IMR-90 (cell line): ENCODE measurements around the gene RNF123. TPM values are rescaled to one million over a fixed set of nuclear protein-coding genes. Genes with fewer than 3 reads are reported as not detected.
A peak's percentile ranks its signal among the peaks of the same experiment; 100 is the strongest.

ENCODE experiments used
- ATAC-seq: fragments of 200-7000 bp; cut with Tn5 transposase; 2 replicates; pipeline ENCODE4 v1.9.1; 2020; ENCODE audit warnings: low read depth, mild to moderate bottlenecking, moderate library complexity
- BruUV-seq: library from RNA; stranded (reverse); fragments of 400-500 nt; replicated peaks from 2 replicates; lab custom pipeline; 2021; lab: Mats Ljungman, UMichigan
- CTCF ChIA-PET: fragments of 300-600 bp; formaldehyde crosslinking; extraction: SDS; loops from one replicate; lab custom pipeline; 2021; ENCODE audit warnings: antibody characterized with exemption; lab: Yijun Ruan, JAX
- POLR2A ChIA-PET: fragments of 300-600 bp; sonication (Branson Sonifier 250); formaldehyde crosslinking; loops from one replicate; lab custom pipeline; 2022; ENCODE audit warnings: antibody characterized with exemption; ENCODE audit not compliant: unreplicated experiment; lab: Charles Lee
- DNase-seq: peaks from one replicate; pipeline ENCODE4 v3.0.0; 2013
- H2AFZ ChIP-seq: replicated peaks from 2 replicates; pipeline ENCODE3; 2013; ENCODE audit warnings: low read length, mild to moderate bottlenecking; ENCODE audit not compliant: poor library complexity
- H2AK5ac ChIP-seq: 2 replicates; pipeline ENCODE4 v1.6.1; 2013; ENCODE audit warnings: low read depth, low read length, inconsistent platforms
- H2AK9ac ChIP-seq: replicated peaks from 2 replicates; pipeline ENCODE3; 2013; ENCODE audit warnings: mild to moderate bottlenecking, low read depth, low read length, moderate library complexity; ENCODE audit not compliant: poor library complexity
- H2BK120ac ChIP-seq: 2 replicates; pipeline ENCODE4 v1.6.1; 2013; ENCODE audit warnings: low read depth, low read length, inconsistent platforms
- H2BK15ac ChIP-seq: 3 replicates; pipeline ENCODE4 v1.6.1; 2013; ENCODE audit warnings: low read depth, low read length, inconsistent platforms
- H2BK20ac ChIP-seq: 2 replicates; pipeline ENCODE4 v1.6.1; 2013; ENCODE audit warnings: low read depth, mild to moderate bottlenecking, inconsistent platforms, low read length, moderate library complexity
- H2BK5ac ChIP-seq: 2 replicates; pipeline ENCODE4 v1.6.1; 2013; ENCODE audit warnings: mild to moderate bottlenecking, low read depth, low read length, inconsistent platforms; ENCODE audit not compliant: poor library complexity, severe bottlenecking
- H3K14ac ChIP-seq: replicated peaks from 2 replicates; pipeline ENCODE4 v1.6.1; 2013; ENCODE audit warnings: low read depth, low read length, inconsistent platforms
- H3K18ac ChIP-seq: 2 replicates; pipeline ENCODE4 v1.6.1; 2013; ENCODE audit warnings: low read depth, low read length, control low read depth
- H3K23ac ChIP-seq: 2 replicates; pipeline ENCODE4 v1.6.1; 2013; ENCODE audit warnings: low read depth, low read length, inconsistent platforms
- H3K27ac ChIP-seq: 2 replicates; pipeline ENCODE4 v1.5.1; 2013; ENCODE audit warnings: mild to moderate bottlenecking, control low read depth, low read length; ENCODE audit not compliant: insufficient read depth
- H3K27me3 ChIP-seq: 2 replicates; pipeline ENCODE4 v1.6.1; 2013; ENCODE audit warnings: low read length; ENCODE audit not compliant: control insufficient read depth, insufficient read depth
- H3K36me3 ChIP-seq: 2 replicates; pipeline ENCODE4 v1.6.1; 2013; ENCODE audit warnings: low read length, mixed read lengths; ENCODE audit not compliant: control insufficient read depth, insufficient read depth
- H3K4ac ChIP-seq: 2 replicates; pipeline ENCODE4 v1.6.1; 2013; ENCODE audit warnings: low read depth, low read length, inconsistent platforms
- H3K4me1 ChIP-seq: 2 replicates; pipeline ENCODE4 v1.6.1; 2013; ENCODE audit warnings: low read length, mixed read lengths; ENCODE audit not compliant: control insufficient read depth, insufficient read depth
- H3K4me2 ChIP-seq: 2 replicates; pipeline ENCODE4 v1.6.1; 2013; ENCODE audit warnings: low read depth, mild to moderate bottlenecking, control low read depth, low read length, moderate library complexity
- H3K4me3 ChIP-seq: 2 replicates; pipeline ENCODE4 v1.5.1; 2013; ENCODE audit warnings: low read depth, mild to moderate bottlenecking, control low read depth, low read length, moderate library complexity; ENCODE audit not compliant: insufficient read depth
- H3K56ac ChIP-seq: 2 replicates; pipeline ENCODE4 v1.6.1; 2013; ENCODE audit warnings: low read length, inconsistent platforms; ENCODE audit not compliant: insufficient read depth; ENCODE audit errors: extremely low read depth
- H3K79me1 ChIP-seq, 2 experiments: 2 replicates each; pipeline ENCODE4 v1.6.1; 2013; ENCODE audit warnings: low read length in 2 of 2, inconsistent platforms in 1 of 2, low read depth in 1 of 2
- H3K9ac ChIP-seq: 2 replicates; pipeline ENCODE4 v1.6.1; 2013; ENCODE audit warnings: low read depth, low read length, control low read depth
- H3K9me1 ChIP-seq: 2 replicates; pipeline ENCODE4 v1.6.1; 2013; ENCODE audit warnings: low read length, inconsistent platforms; ENCODE audit not compliant: insufficient read depth
- H3K9me3 ChIP-seq: 2 replicates; pipeline ENCODE4 v1.6.1; 2013; ENCODE audit warnings: low read length; ENCODE audit not compliant: control insufficient read depth, insufficient read depth
- H4K20me1 ChIP-seq: 2 replicates; pipeline ENCODE4 v1.6.1; 2013; ENCODE audit warnings: low read length, inconsistent platforms; ENCODE audit not compliant: insufficient read depth
- H4K5ac ChIP-seq: 2 replicates; pipeline ENCODE4 v1.6.1; 2013; ENCODE audit warnings: mild to moderate bottlenecking, low read depth, low read length, control low read depth
- H4K8ac ChIP-seq, 2 experiments: 2 replicates each; pipeline ENCODE4 v1.6.1; 2013; ENCODE audit warnings: low read depth in 2 of 2, low read length in 2 of 2, control low read depth in 1 of 2, inconsistent platforms in 1 of 2
- H4K91ac ChIP-seq: 2 replicates; pipeline ENCODE4 v1.6.1; 2013; ENCODE audit warnings: low read depth, low read length, inconsistent platforms; ENCODE audit not compliant: insufficient read depth
- BHLHE40 ChIP-seq: fragments of 150-350 bp; IDR thresholded peaks from 2 replicates; pipeline ENCODE4 v1.6.1; 2016; ENCODE audit warnings: mild to moderate bottlenecking, low read depth, low read length
- FOS ChIP-seq: fragments of 150-350 bp; IDR thresholded peaks from 2 replicates; pipeline ENCODE4 v1.6.1; 2016; ENCODE audit warnings: low read depth, low read length
- MXI1 ChIP-seq: IDR thresholded peaks from 2 replicates; pipeline ENCODE4 v1.6.1; 2012; ENCODE audit warnings: low read depth, mild to moderate bottlenecking, low read length, moderate library complexity, borderline replicate concordance
- NFE2L2 ChIP-seq: fragments of 150-350 bp; IDR thresholded peaks from 2 replicates; pipeline ENCODE4 v1.6.1; 2016; ENCODE audit warnings: low read depth, mild to moderate bottlenecking, low read length
- POLR2A ChIP-seq: IDR thresholded peaks from 2 replicates; pipeline ENCODE4 v1.6.1; 2012; ENCODE audit warnings: mild to moderate bottlenecking, low read depth, low read length
- RAD21 ChIP-seq: IDR thresholded peaks from 2 replicates; pipeline ENCODE4 v1.6.1; 2012; ENCODE audit warnings: low read length, improper control_type of control experiment
- SMC3 ChIP-seq: fragments of 150-350 bp; IDR thresholded peaks from 2 replicates; pipeline ENCODE4 v1.6.1; 2016; ENCODE audit warnings: low read depth, mild to moderate bottlenecking, antibody characterized with exemption, low read length, moderate library complexity
- WGBS, 2 experiments: methylation state at CpG; one replicate each; pipeline versions ENCODE4 v1.1.5 to v1.1.7; 2013; ENCODE audit warnings: missing lambda C conversion rate in 2 of 2; ENCODE audit not compliant: insufficient read length in 1 of 2; ENCODE audit errors: extremely low coverage in 2 of 2; 5-methylcytosine and 5-hydroxymethylcytosine counted together
- dilution Hi-C: fragments of 300-500 bp; cut with HindIII; formaldehyde crosslinking; loops from one replicate; pipeline ENCODE4 v1.14.3; 2018; ENCODE audit warnings: low sequenced_read_pairs; ENCODE audit not compliant: unreplicated experiment
- in situ Hi-C: fragments of 300-500 bp; cut with MboI; formaldehyde crosslinking; loops from 3 replicates; pipeline ENCODE4 v1.14.3; 2019; ENCODE audit warnings: low sequenced_read_pairs, inconsistent platforms, mixed read lengths
- intact Hi-C: fragments of 100-400 bp; cut with micrococcal nuclease; formaldehyde crosslinking; loops from 2 replicates; pipeline ENCODE4 v1.10.0; 2022
- polyA plus RNA-seq, 3 experiments: library from polyadenylated mRNA; depleted of rRNA; stranded (reverse); fragments of >200 nt; gene quantifications; 2 replicates each; pipeline ENCODE4 v1.2.3, GENCODE V29; 2012; ENCODE audit warnings: low replicate concordance in 1 of 3
- total RNA-seq: library from RNA; depleted of rRNA; stranded (reverse); fragments of >200 nt; gene quantifications from 2 replicates; pipeline ENCODE4 v1.2.3, GENCODE V29; 2012
- TF ChIP-seq, protein P1 (sequence below): fragments of 150-350 bp; IDR thresholded peaks from 2 replicates; pipeline ENCODE4 v1.6.1; 2016; ENCODE audit warnings: low read depth, mild to moderate bottlenecking, low read length, moderate library complexity, borderline replicate concordance

The RNF123 gene
- total and polyA plus RNA-seq, 2 of the 4 experiments (the other 2 are of a cell fraction) = 13.4 to 37.7 TPM

- in situ Hi-C loops (loop anchor here (5.0 kb wide), 2 partner anchors 138 to 203 kb away; no protein-coding TSS in a partner anchor), dilution Hi-C loops (no loop called here), intact Hi-C loops (loop anchor here (10.0 kb wide), 1 partner anchor 390 kb away; no protein-coding TSS in a partner anchor)
- no peak overlapping the region for H4K5ac ChIP-seq
- no peak overlapping the region for H2BK20ac ChIP-seq
- ATAC-seq (no peak), DNase-seq (no peak)
- no peak overlapping the region for H3K56ac ChIP-seq
- peaks cover 43% of the 10 kb centered on the region for H3K36me3 ChIP-seq
- H2AK5ac ChIP-seq = no peak overlapping the region
- no peak overlapping the region for H3K18ac ChIP-seq
- no peaks in the 10 kb centered on the region for H3K4me1 ChIP-seq
- no TSS peak for BruUV-seq
- no peaks in the 10 kb centered on the region for H3K9me3 ChIP-seq
- no peak overlapping the region for H4K91ac ChIP-seq
- ChIA-PET POLR2A (no interaction called here), CTCF (no interaction called here)
- no peak overlapping the region for H3K4ac ChIP-seq
- H3K23ac ChIP-seq = no peak overlapping the region
- WGBS, 2 experiments = 100% methylated on average over 1 of the region's 8 CpGs; no CpG with 5 or more reads in 1 of the 2 experiments
- peak overlapping the region; percentile 7 for H2AFZ ChIP-seq
- no peak overlapping the region for H3K9ac ChIP-seq
- TF ChIP-seq POLR2A (no peak), MXI1 (no peak), RAD21 (no peak), BHLHE40 (no peak), NFE2L2 (no peak), FOS (no peak), SMC3 (no peak)
- TF ChIP-seq, protein P1, sequence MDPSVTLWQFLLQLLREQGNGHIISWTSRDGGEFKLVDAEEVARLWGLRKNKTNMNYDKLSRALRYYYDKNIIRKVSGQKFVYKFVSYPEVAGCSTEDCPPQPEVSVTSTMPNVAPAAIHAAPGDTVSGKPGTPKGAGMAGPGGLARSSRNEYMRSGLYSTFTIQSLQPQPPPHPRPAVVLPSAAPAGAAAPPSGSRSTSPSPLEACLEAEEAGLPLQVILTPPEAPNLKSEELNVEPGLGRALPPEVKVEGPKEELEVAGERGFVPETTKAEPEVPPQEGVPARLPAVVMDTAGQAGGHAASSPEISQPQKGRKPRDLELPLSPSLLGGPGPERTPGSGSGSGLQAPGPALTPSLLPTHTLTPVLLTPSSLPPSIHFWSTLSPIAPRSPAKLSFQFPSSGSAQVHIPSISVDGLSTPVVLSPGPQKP = no peak
- no peak overlapping the region for H2BK120ac ChIP-seq
- no peak overlapping the region for H2AK9ac ChIP-seq
- no peak overlapping the region for H2BK5ac ChIP-seq
- H3K4me3 ChIP-seq = no peak overlapping the region
- peaks cover 7% of the 10 kb centered on the region; the same call in 1 of the 2 replicates for H4K20me1 ChIP-seq
- no peaks in the 10 kb centered on the region for H3K27me3 ChIP-seq
- no peaks in the 10 kb centered on the region for H3K9me1 ChIP-seq
- no peaks in the 10 kb centered on the region for H3K79me1 ChIP-seq
- no peak overlapping the region for H4K8ac ChIP-seq
- no peak overlapping the region for H3K14ac ChIP-seq
- H3K27ac ChIP-seq = no peak overlapping the region
- no peak overlapping the region for H3K4me2 ChIP-seq
- H2BK15ac ChIP-seq = no peak overlapping the region
Measured at GRCh38 chr3:49704629-49705028, 15.3 kb downstream of the RNF123 start.
